ENCODE results near the gene ABR. TPM values are rescaled to one million over a fixed set of nuclear protein-coding genes. Genes with fewer than 3 reads are reported as not detected.

The ABR gene
- total and polyA plus RNA-seq, 2 of the 13 experiments (the other 11 are each of a cell fraction or from before 2014, with no cell fraction given) = 12.4 to 40.4 TPM

- TF ChIP-seq REST (IDR thresholded peaks at IDR 0.05; ENCODE audit: borderline replicate concordance in 1 of 2, low read depth in 1 of 2, low read length in 2 of 2) (no peak), ZKSCAN5 (CRISPR knock-in tag; IDR thresholded peaks at IDR 0.05) (no peak), MAFG (CRISPR knock-in tag; IDR thresholded peaks at IDR 0.05) (no peak), DDIT3 (CRISPR knock-in tag; IDR thresholded peaks at IDR 0.05) (no peak), ZNF747 (CRISPR knock-in tag; IDR thresholded peaks at IDR 0.05; ENCODE audit: borderline replicate concordance) (no peak)
These were observed 220.9 kb downstream of the ABR start (continued) for GRCh38 chr17:958712-959451.

GRCh38 chr17:957856-958421 lies 221.8 kb downstream of the ABR start:
- WGBS (ENCODE audit: low lambda C conversion rate) = 89% methylated on average over 20 of the region's 20 CpGs
- DNase-seq (ENCODE audit: low spot score) (no peak), ATAC-seq (no peak), FAIRE-seq (no peak)
- Histone ChIP-seq H3K27me3 (ENCODE audit: control insufficient read depth in 1 of 2, insufficient read depth in 2 of 2, low read length in 2 of 2) (no peaks in the 10 kb centered on the region), H4K20me1 (ENCODE audit: insufficient read depth, low read length) (no peaks in the 10 kb centered on the region; the same call in 1 of the 2 replicates), H3K4me2 (ENCODE audit: low read depth, low read length) (no peak overlapping the region), H2AFZ (ENCODE audit: low read length) (no peak overlapping the region), H3K36me3 (replicated peaks in 1 of 2; ENCODE audit: control insufficient read depth in 1 of 2, insufficient read depth in 2 of 2, low read length in 2 of 2) (no peaks in the 10 kb centered on the region; a peak in 1 of 5 replicates), H3K27ac (ENCODE audit: extremely low read length, insufficient read depth, low read length) (no peak overlapping the region), H3K4me3 (replicated peaks in 1 of 3; ENCODE audit: insufficient read depth in 1 of 3, low read depth in 2 of 3, low read length in 3 of 3) (no peak overlapping the region), H3K9me3 (ENCODE audit: low read length) (no peaks in the 10 kb centered on the region), H3K9ac (ENCODE audit: insufficient read depth, low read depth, low read length) (no peak overlapping the region), H3K4me1 (ENCODE audit: insufficient read depth, low read length) (peaks cover 15% of the 10 kb centered on the region), H3K79me2 (ENCODE audit: insufficient read depth, low read length) (peaks cover 14% of the 10 kb centered on the region)
- intact Hi-C loops (cut with micrococcal nuclease; ENCODE audit: unreplicated experiment) (no loop called here), in situ Hi-C loops (cut with HindIII; ENCODE audit: extremely low pct_ligation_motif_present, low pct_unique_long_range_greater_than_20kb) (no loop called here)
- CTCF ChIA-PET (ENCODE audit: low intra/inter-chr PET ratio, low total read pairs) = no interaction called here
- no TSS peak for BruUV-seq (replicated peaks)
- POLR2A ChIA-PET = no interaction called here
- TF ChIP-seq SOX6 (IDR thresholded peaks at IDR 0.05) = no peak
- no peak for TF ChIP-seq SOX6 (CRISPR knock-in tag; IDR thresholded peaks at IDR 0.05)
- TF ChIP-seq ZNF230 (CRISPR knock-in tag; IDR thresholded peaks at IDR 0.05) = no peak
- no peak for TF ChIP-seq CREB1 (IDR thresholded peaks at IDR 0.05)
- TF ChIP-seq CREB1 (CRISPR knock-in tag; IDR thresholded peaks at IDR 0.05) = no peak
- no peak for TF ChIP-seq ZNF496 (CRISPR knock-in tag; IDR thresholded peaks at IDR 0.05; ENCODE audit: insufficient replicate concordance)
- TF ChIP-seq BCL6 (CRISPR knock-in tag; IDR thresholded peaks at IDR 0.05) = no peak
- TF ChIP-seq FOXA3 (CRISPR knock-in tag; IDR thresholded peaks at IDR 0.05) = no peak
- TF ChIP-seq GABPA (IDR thresholded peaks at IDR 0.05; ENCODE audit: low read depth, low read length) = no peak
- TF ChIP-seq GABPA (CRISPR knock-in tag; IDR thresholded peaks at IDR 0.05; ENCODE audit: low read depth) = no peak
- no peak for TF ChIP-seq NKX3-1 (CRISPR knock-in tag; IDR thresholded peaks at IDR 0.05)
- TF ChIP-seq ETV5 (CRISPR knock-in tag; IDR thresholded peaks at IDR 0.05; ENCODE audit: borderline replicate concordance) = no peak
- no peak for TF ChIP-seq ZNF180 (CRISPR knock-in tag; IDR thresholded peaks at IDR 0.05; ENCODE audit: borderline replicate concordance, low read depth)
- TF ChIP-seq ZNF430 (CRISPR knock-in tag; IDR thresholded peaks at IDR 0.05) = no peak
- no peak for TF ChIP-seq KLF6 (CRISPR knock-in tag; IDR thresholded peaks at IDR 0.05)
- TF ChIP-seq YEATS2 (CRISPR knock-in tag; IDR thresholded peaks at IDR 0.05; ENCODE audit: borderline replicate concordance) = no peak
- no peak for TF ChIP-seq AKAP8 (CRISPR knock-in tag; IDR thresholded peaks at IDR 0.05)
- TF ChIP-seq SNRNP70 (IDR thresholded peaks at IDR 0.05; ENCODE audit: low read depth, low read length) = no peak
